ENCODE measurements around the gene MED22.

- TF ChIP-seq EZH2 (IDR thresholded peaks at IDR 0.05; ENCODE audit: low read depth, unreplicated experiment) (no peak), CTCF (conservative IDR thresholded peaks at IDR 0.05; ENCODE audit: low read depth in 2 of 2) (no peak), ZNF331 (CRISPR knock-in tag; IDR thresholded peaks at IDR 0.05; ENCODE audit: low read depth) (no peak), EZH2phosphoT487 (IDR thresholded peaks at IDR 0.05; ENCODE audit: unreplicated experiment) (no peak), REST (IDR thresholded peaks at IDR 0.05; ENCODE audit: unreplicated experiment) (no peak), CREB1 (CRISPR knock-in tag; IDR thresholded peaks at IDR 0.05; ENCODE audit: low read depth) (no peak), POLR2AphosphoS5 (IDR thresholded peaks at IDR 0.05; ENCODE audit: low read depth) (no peak), NANOG (IDR thresholded peaks at IDR 0.05; ENCODE audit: borderline replicate concordance) (no peak), ZNF462 (CRISPR knock-in tag; IDR thresholded peaks at IDR 0.05) (no peak), ZNF114 (CRISPR knock-in tag; IDR thresholded peaks at IDR 0.05) (no peak)
These were observed 41.6 kb upstream of the MED22 start for GRCh38 chr9:133389562-133389961.
